ENCODE results near the gene HS3ST3A1.

Gene HS3ST3A1

GRCh38 chr17:13596241-13596923 is 5.3 kb downstream of the HS3ST3A1 start:
- Histone ChIP-seq H3K9ac (ENCODE audit: low read length) (no peak overlapping the region), H3K36me3 (ENCODE audit: control insufficient read depth, insufficient read depth, low read length) (no peaks in the 10 kb centered on the region), H3K9me3 (ENCODE audit: control insufficient read depth, low read length) (no peaks in the 10 kb centered on the region), H3K4me1 (ENCODE audit: control insufficient read depth, insufficient read depth, low read length) (no peaks in the 10 kb centered on the region), H3K4me3 (ENCODE audit: low read length) (no peak overlapping the region), H3K27me3 (ENCODE audit: control insufficient read depth, insufficient read depth, low read length) (peaks cover 30% of the 10 kb centered on the region)

DNA sequence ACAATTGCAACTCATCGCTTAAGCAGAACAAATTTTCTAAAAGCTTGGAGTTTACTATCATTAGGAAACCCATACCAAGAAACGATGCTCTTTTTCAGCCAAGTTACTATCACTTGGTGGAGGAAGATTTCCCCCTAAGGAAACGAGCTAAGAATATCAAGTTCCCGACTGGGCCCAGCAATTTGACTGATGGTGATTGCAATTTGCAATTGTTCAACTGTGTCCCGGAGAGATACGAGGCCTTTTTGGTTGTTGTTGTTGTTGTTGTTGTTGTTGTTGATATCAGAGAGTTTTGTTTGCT is 6.2 kb downstream of the HS3ST3A1 start:
- H3K27me3 ChIP-seq (ENCODE audit: control insufficient read depth, insufficient read depth, low read length), result peaks cover 22% of the 10 kb centered on the region
- no peaks in the 10 kb centered on the region for H3K9me3 ChIP-seq (ENCODE audit: control insufficient read depth, low read length)
- no peaks in the 10 kb centered on the region for H3K36me3 ChIP-seq (ENCODE audit: control insufficient read depth, insufficient read depth, low read length)
- H3K4me1 ChIP-seq (ENCODE audit: control insufficient read depth, insufficient read depth, low read length), result no peaks in the 10 kb centered on the region
- H3K9ac ChIP-seq (ENCODE audit: low read length), result no peak overlapping the region
- no peak overlapping the region for H3K4me3 ChIP-seq (ENCODE audit: low read length)

DNA sequence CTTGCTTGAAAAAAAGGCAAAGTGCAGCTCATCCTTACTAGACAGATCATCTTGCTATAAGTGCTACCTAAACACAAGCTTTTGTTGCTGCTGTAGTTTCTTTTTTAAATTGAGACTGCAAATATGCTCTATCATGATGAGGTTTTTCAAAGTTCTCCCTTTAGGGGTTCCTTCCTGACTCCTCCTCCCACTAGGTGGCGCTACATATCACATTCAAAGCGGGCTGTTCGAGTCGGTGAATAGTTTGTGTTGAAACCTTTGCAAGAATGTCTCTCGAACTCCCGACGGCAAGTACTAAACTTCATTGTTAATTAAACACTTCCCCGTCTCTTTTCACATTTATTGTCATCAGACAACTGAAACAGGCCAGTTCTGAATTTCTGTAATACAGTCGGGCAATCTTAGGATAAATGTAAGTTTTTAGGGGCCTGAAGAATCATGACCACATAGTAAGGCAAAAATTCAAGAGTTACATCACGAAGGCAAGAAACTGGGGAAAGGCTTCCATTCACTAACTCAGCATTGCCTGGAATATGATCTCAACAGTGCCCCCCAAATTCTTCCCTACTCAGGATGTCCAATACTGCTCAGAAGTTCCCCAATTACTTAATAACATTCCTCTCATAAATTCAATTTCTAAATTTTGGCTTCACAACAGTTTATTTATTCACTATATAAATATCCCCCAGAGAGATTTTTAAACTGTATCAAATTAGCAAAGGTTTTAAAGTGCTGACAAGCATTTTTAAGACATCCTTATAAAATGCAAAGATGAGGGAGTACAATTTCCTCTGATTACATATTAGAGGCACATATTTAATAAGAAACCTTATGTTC is 6.7 kb downstream of the HS3ST3A1 start:
- Histone ChIP-seq H3K36me3 (ENCODE audit: control insufficient read depth, insufficient read depth, low read length) (no peaks in the 10 kb centered on the region), H3K27me3 (ENCODE audit: control insufficient read depth, insufficient read depth, low read length) (peaks cover 16% of the 10 kb centered on the region), H3K4me3 (ENCODE audit: low read length) (no peak overlapping the region), H3K4me1 (ENCODE audit: control insufficient read depth, insufficient read depth, low read length) (no peaks in the 10 kb centered on the region), H3K9me3 (ENCODE audit: control insufficient read depth, low read length) (no peaks in the 10 kb centered on the region), H3K9ac (ENCODE audit: low read length) (no peak overlapping the region)

GRCh38 chr17:13594310-13594709 is 7.4 kb downstream of the HS3ST3A1 start:
- no peaks in the 10 kb centered on the region for H3K9me3 ChIP-seq (ENCODE audit: control insufficient read depth, low read length)

GRCh38 chr17:13593757-13594156 is 8.0 kb downstream of the HS3ST3A1 start:
- no peak overlapping the region for H3K9ac ChIP-seq (ENCODE audit: low read length)
- no peaks in the 10 kb centered on the region for H3K9me3 ChIP-seq (ENCODE audit: control insufficient read depth, low read length)
- H3K4me3 ChIP-seq (ENCODE audit: low read length), result no peak overlapping the region
- H3K27me3 ChIP-seq (ENCODE audit: control insufficient read depth, insufficient read depth, low read length), result peaks cover 11% of the 10 kb centered on the region
- no peaks in the 10 kb centered on the region for H3K4me1 ChIP-seq (ENCODE audit: control insufficient read depth, insufficient read depth, low read length)
- no peaks in the 10 kb centered on the region for H3K36me3 ChIP-seq (ENCODE audit: control insufficient read depth, insufficient read depth, low read length)

More at GRCh38 chr17:13594310-13594709, 7.4 kb downstream of the HS3ST3A1 start:
- no peaks in the 10 kb centered on the region for H3K4me1 ChIP-seq (ENCODE audit: control insufficient read depth, insufficient read depth, low read length)
- H3K36me3 ChIP-seq (ENCODE audit: control insufficient read depth, insufficient read depth, low read length), result no peaks in the 10 kb centered on the region
- no peak overlapping the region for H3K9ac ChIP-seq (ENCODE audit: low read length)
- peaks cover 11% of the 10 kb centered on the region for H3K27me3 ChIP-seq (ENCODE audit: control insufficient read depth, insufficient read depth, low read length)
- no peak overlapping the region for H3K4me3 ChIP-seq (ENCODE audit: low read length)

- no peaks in the 10 kb centered on the region for H3K9me3 ChIP-seq (ENCODE audit: control insufficient read depth, low read length)
- peaks cover 9% of the 10 kb centered on the region for H3K27me3 ChIP-seq (ENCODE audit: control insufficient read depth, insufficient read depth, low read length)
- H3K4me3 ChIP-seq (ENCODE audit: low read length), result no peak overlapping the region
- H3K9ac ChIP-seq (ENCODE audit: low read length), result no peak overlapping the region
- H3K4me1 ChIP-seq (ENCODE audit: control insufficient read depth, insufficient read depth, low read length), result no peaks in the 10 kb centered on the region
- no peaks in the 10 kb centered on the region for H3K36me3 ChIP-seq (ENCODE audit: control insufficient read depth, insufficient read depth, low read length)
Measured at GRCh38 chr17:13593021-13593751, 8.5 kb downstream of the HS3ST3A1 start.

DNA sequence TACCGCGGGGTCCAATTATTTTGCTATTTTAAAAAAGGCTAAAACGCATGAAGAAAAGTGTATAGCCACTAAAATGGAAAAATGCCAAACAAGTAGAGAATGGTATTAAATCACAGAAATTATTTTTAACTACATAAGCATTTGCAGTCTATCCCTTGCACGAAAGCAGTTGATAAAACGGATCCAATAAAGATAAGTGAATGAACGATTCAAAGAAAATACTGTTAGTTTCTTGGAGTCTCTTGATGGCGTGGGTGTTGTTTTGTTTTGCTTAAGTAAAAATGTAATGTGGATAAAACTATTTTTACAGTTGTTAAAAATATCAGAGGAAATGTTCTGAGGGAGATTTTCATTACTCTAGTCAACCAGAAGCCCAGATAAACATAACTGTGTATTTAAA is 9.3 kb downstream of the HS3ST3A1 start:
- Histone ChIP-seq H3K27me3 (ENCODE audit: control insufficient read depth, insufficient read depth, low read length) (peaks cover 5% of the 10 kb centered on the region), H3K4me1 (ENCODE audit: control insufficient read depth, insufficient read depth, low read length) (no peaks in the 10 kb centered on the region), H3K4me3 (ENCODE audit: low read length) (no peak overlapping the region), H3K9me3 (ENCODE audit: control insufficient read depth, low read length) (no peaks in the 10 kb centered on the region), H3K36me3 (ENCODE audit: control insufficient read depth, insufficient read depth, low read length) (no peaks in the 10 kb centered on the region), H3K9ac (ENCODE audit: low read length) (no peak overlapping the region)

DNA sequence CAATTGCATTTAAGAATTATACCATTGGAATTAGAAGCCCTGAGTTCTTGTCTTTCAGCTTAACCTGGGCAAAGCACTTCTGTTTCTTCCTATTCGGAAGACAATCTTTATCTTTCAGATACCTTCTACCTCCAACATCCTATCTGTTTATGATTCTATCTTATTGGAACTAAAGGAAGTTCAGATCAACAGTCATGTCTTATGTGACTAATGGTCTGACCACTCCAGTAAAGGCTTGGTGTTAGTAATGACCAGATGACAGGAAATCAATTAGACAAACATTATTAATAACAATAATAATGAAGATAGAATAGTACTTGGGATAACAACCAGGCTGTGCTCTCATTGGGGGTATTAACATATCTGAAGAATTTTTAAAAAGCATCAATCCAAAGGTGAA is 11.3 kb downstream of the HS3ST3A1 start:
- Histone ChIP-seq H3K36me3 (ENCODE audit: control insufficient read depth, insufficient read depth, low read length) (no peaks in the 10 kb centered on the region), H3K9ac (ENCODE audit: low read length) (no peak overlapping the region), H3K9me3 (ENCODE audit: control insufficient read depth, low read length) (no peaks in the 10 kb centered on the region), H3K4me3 (ENCODE audit: low read length) (no peak overlapping the region), H3K4me1 (ENCODE audit: control insufficient read depth, insufficient read depth, low read length) (no peaks in the 10 kb centered on the region), H3K27me3 (ENCODE audit: control insufficient read depth, insufficient read depth, low read length) (no peaks in the 10 kb centered on the region)

DNA sequence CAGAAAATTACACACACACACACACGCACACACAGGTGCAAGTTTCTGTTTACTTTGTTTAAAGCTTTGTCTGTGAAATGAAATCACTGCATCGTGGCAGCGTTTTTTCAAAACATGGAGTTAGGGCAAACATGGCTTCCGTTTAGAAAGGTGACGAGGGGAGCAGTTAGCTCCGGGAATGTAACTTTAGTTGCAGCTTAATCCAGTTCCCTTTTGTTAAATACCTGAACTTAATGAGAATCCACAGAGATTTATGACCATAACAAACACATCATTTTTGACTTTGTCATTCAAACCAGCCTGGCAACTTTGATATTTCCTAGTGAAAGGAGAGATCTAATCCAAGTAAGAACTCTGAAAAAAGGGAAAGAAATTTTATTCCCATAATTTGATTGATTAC is 12.1 kb downstream of the HS3ST3A1 start:
- no peak overlapping the region for H3K9ac ChIP-seq (ENCODE audit: low read length)
- H3K27me3 ChIP-seq (ENCODE audit: control insufficient read depth, insufficient read depth, low read length), result no peaks in the 10 kb centered on the region
- no peaks in the 10 kb centered on the region for H3K9me3 ChIP-seq (ENCODE audit: control insufficient read depth, low read length)
- H3K36me3 ChIP-seq (ENCODE audit: control insufficient read depth, insufficient read depth, low read length), result no peaks in the 10 kb centered on the region
- no peak overlapping the region for H3K4me3 ChIP-seq (ENCODE audit: low read length)
- H3K4me1 ChIP-seq (ENCODE audit: control insufficient read depth, insufficient read depth, low read length), result no peaks in the 10 kb centered on the region

DNA sequence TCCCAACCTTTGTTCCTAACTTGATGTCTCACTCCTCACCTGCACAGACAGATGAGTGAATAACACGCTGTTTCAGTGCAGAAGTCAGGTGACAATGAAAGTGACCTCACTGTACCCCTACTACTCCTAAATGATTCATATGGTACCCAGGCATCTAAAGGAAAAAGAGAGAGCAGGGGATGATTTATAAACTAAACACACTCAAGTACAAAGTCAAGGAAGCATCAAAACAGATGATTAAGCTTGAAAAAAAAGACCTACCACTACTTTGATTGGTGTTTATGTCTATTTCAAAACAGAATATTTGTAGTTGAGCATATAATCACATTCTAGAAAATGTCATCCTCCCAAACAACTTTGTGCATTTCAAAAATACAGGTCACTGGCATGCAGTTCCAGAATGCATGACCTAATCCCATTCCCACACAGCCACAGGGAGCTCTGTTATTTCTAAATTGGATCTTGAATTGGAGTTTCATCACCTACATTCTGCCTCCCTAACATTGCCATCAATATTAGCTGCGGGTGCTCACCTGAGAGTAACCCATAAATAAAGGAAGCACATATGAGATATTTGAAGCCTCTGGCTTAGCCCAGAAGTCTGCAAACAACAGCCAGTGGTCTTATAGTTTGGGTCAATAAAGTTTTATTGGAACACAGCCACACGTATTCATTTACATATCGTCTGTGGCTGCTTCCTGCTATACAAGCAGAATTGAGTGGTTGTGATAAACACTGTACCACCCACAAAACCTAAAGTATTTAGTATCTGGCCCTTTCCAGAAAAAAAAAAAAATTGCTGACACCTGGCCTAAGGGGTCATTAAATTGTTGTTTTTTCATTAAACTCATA is 14.0 kb downstream of the HS3ST3A1 start:
- Histone ChIP-seq H3K36me3 (ENCODE audit: control insufficient read depth, insufficient read depth, low read length) (no peaks in the 10 kb centered on the region), H3K27me3 (ENCODE audit: control insufficient read depth, insufficient read depth, low read length) (no peaks in the 10 kb centered on the region), H3K4me1 (ENCODE audit: control insufficient read depth, insufficient read depth, low read length) (no peaks in the 10 kb centered on the region), H3K4me3 (ENCODE audit: low read length) (no peak overlapping the region), H3K9ac (ENCODE audit: low read length) (no peak overlapping the region), H3K9me3 (ENCODE audit: control insufficient read depth, low read length) (no peaks in the 10 kb centered on the region)

GRCh38 chr17:13584701-13585080 is 17.0 kb downstream of the HS3ST3A1 start:
- Histone ChIP-seq H3K9me3 (ENCODE audit: control insufficient read depth, low read length) (no peaks in the 10 kb centered on the region), H3K9ac (ENCODE audit: low read length) (no peak overlapping the region), H3K4me3 (ENCODE audit: low read length) (no peak overlapping the region), H3K36me3 (ENCODE audit: control insufficient read depth, insufficient read depth, low read length) (no peaks in the 10 kb centered on the region), H3K27me3 (ENCODE audit: control insufficient read depth, insufficient read depth, low read length) (no peaks in the 10 kb centered on the region), H3K4me1 (ENCODE audit: control insufficient read depth, insufficient read depth, low read length) (no peaks in the 10 kb centered on the region)
